ENCODE measurements around the gene FKRP. TPM values are rescaled to one million over a fixed set of nuclear protein-coding genes. Genes with fewer than 3 reads are reported as not detected.
"Not testable (repeated sequence)": the region's sequence is repeated elsewhere in the genome, so short reads cannot be mapped to it uniquely, and the experiment has no call there.

FKRP gene
- total RNA-seq, 1 experiment from 2014 or later, result 14.3 TPM

- Histone ChIP-seq H3K4me2 (ENCODE audit: low read length) (no peak overlapping the region), H3K27me3 (ENCODE audit: low read length) (no peaks in the 10 kb centered on the region), H3K36me3 (ENCODE audit: low read depth, low read length) (no peaks in the 10 kb centered on the region), H3K79me2 (ENCODE audit: low read length) (no peaks in the 10 kb centered on the region), H3K9ac (ENCODE audit: low read length) (no peak overlapping the region), H2AFZ (ENCODE audit: low read length) (no peak overlapping the region), H3K27ac (ENCODE audit: low read length) (no peak overlapping the region), H3K9me3 (ENCODE audit: low read length) (no peaks in the 10 kb centered on the region), H4K20me1 (ENCODE audit: low read length) (no peaks in the 10 kb centered on the region), H3K4me3 (ENCODE audit: low read length) (no peak overlapping the region), H3K9me2 (replicated peaks; ENCODE audit: low read length) (no peaks in the 10 kb centered on the region), H3K4me1 (ENCODE audit: insufficient read depth, low read length) (no peaks in the 10 kb centered on the region), H3F3A (ENCODE audit: low read length, unreplicated experiment) (no peaks in the 10 kb centered on the region)
- ATAC-seq (no peak), DNase-seq (no peak)
- intact Hi-C loops (cut with micrococcal nuclease), result no loop called here
- BruUV-seq (replicated peaks), result no TSS peak
- TF ChIP-seq EZH2 (IDR thresholded peaks at IDR 0.05; ENCODE audit: low read length, unreplicated experiment) (no peak), CTCF (conservative IDR thresholded peaks at IDR 0.05; ENCODE audit: low read depth, low read length) (no peak), EZH2phosphoT487 (IDR thresholded peaks at IDR 0.05; ENCODE audit: borderline replicate concordance, low read length) (no peak)
- ChIA-PET CTCF (no interaction called here), POLR2A (ENCODE audit: unreplicated experiment) (no interaction called here)
Measured at GRCh38 chr19:46759817-46760333, 14.0 kb downstream of the FKRP start.

- no peaks in the 10 kb centered on the region for H3K4me1 ChIP-seq (ENCODE audit: insufficient read depth, low read length)
- no peak for TF ChIP-seq CTCF (conservative IDR thresholded peaks at IDR 0.05; ENCODE audit: low read depth, low read length)
- no peak for TF ChIP-seq EZH2 (IDR thresholded peaks at IDR 0.05; ENCODE audit: low read length, unreplicated experiment)
- no peak for TF ChIP-seq EZH2phosphoT487 (IDR thresholded peaks at IDR 0.05; ENCODE audit: borderline replicate concordance, low read length)
- no peak overlapping the region for H3K27ac ChIP-seq (ENCODE audit: low read length)
- no peak overlapping the region for H3K9ac ChIP-seq (ENCODE audit: low read length)
- H3K9me3 ChIP-seq (ENCODE audit: low read length), result no peaks in the 10 kb centered on the region
- DNase-seq, result no peak
- H3K27me3 ChIP-seq (ENCODE audit: low read length), result no peaks in the 10 kb centered on the region
- intact Hi-C loops (cut with micrococcal nuclease), result no loop called here
- H2AFZ ChIP-seq (ENCODE audit: low read length), result no peak overlapping the region
- no peaks in the 10 kb centered on the region for H3K9me2 ChIP-seq (replicated peaks; ENCODE audit: low read length)
- BruUV-seq (replicated peaks), result no TSS peak
- H4K20me1 ChIP-seq (ENCODE audit: low read length), result no peaks in the 10 kb centered on the region
- H3K36me3 ChIP-seq (ENCODE audit: low read depth, low read length), result no peaks in the 10 kb centered on the region
- H3K79me2 ChIP-seq (ENCODE audit: low read length), result no peaks in the 10 kb centered on the region
- H3K4me2 ChIP-seq (ENCODE audit: low read length), result no peak overlapping the region
- no peak for ATAC-seq
- no peak overlapping the region for H3K4me3 ChIP-seq (ENCODE audit: low read length)
- CTCF ChIA-PET, result no interaction called here
- no peaks in the 10 kb centered on the region for H3F3A ChIP-seq (ENCODE audit: low read length, unreplicated experiment)
- POLR2A ChIA-PET (ENCODE audit: unreplicated experiment), result no interaction called here
Measured at GRCh38 chr19:46760363-46760762, 14.5 kb downstream of the FKRP start.

GRCh38 chr19:46760897-46761296, 15.0 kb downstream of the FKRP start:
- H3K27ac ChIP-seq (ENCODE audit: low read length); H3K4me3 ChIP-seq (ENCODE audit: low read length); POLR2A ChIA-PET (ENCODE audit: unreplicated experiment); H2AFZ ChIP-seq (ENCODE audit: low read length); H3K9me2 ChIP-seq (replicated peaks; ENCODE audit: low read length); ATAC-seq; intact Hi-C loops (cut with micrococcal nuclease); CTCF ChIA-PET; H3F3A ChIP-seq (ENCODE audit: low read length, unreplicated experiment); H3K79me2 ChIP-seq (ENCODE audit: low read length); H3K9ac ChIP-seq (ENCODE audit: low read length); BruUV-seq (replicated peaks); H3K27me3 ChIP-seq (ENCODE audit: low read length); H3K9me3 ChIP-seq (ENCODE audit: low read length); DNase-seq; H3K4me1 ChIP-seq (ENCODE audit: insufficient read depth, low read length); H3K36me3 ChIP-seq (ENCODE audit: low read depth, low read length); H4K20me1 ChIP-seq (ENCODE audit: low read length); H3K4me2 ChIP-seq (ENCODE audit: low read length): not testable (repeated sequence)

Data from PC-3 (cell line).